NCI-H2227 treated with DMSO at 0.1 percent for 48 hours (cell line): ENCODE data around the gene CABCOCO1.
"Not testable (repeated sequence)": the region's sequence is repeated elsewhere in the genome, so short reads cannot be mapped to it uniquely, and the experiment has no call there.

Experiments used
- DNase-seq: peaks from one replicate; lab custom pipeline; 2025; lab: John Stamatoyannopoulos, UW

The CABCOCO1 gene

GRCh38 chr10:61719475-61719874 is 56.7 kb downstream of the CABCOCO1 start:
- DNase-seq: not testable (repeated sequence)

GRCh38 chr10:61719906-61720305 is 57.2 kb downstream of the CABCOCO1 start:
- DNase-seq: no peak

DNA sequence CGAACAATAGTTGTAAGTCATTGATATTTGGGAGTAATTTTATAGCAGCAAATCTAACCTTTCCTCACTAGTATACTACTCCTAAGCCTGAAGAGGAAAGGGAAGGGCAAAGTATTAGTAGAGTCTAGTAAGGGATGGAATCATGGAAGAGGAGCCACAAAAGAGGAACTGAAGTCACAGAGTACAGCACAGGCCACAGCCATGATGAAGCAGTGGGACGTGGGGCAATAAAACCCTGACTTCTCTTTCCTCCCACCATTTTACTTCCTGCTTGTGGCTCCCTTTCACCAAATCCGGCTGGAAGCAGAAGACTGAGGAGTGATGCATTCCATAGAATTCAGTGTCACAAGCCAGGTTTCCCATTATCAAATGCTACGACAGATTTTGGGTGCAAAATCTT is 58.7 kb downstream of the CABCOCO1 start:
- no peak for DNase-seq

DNA sequence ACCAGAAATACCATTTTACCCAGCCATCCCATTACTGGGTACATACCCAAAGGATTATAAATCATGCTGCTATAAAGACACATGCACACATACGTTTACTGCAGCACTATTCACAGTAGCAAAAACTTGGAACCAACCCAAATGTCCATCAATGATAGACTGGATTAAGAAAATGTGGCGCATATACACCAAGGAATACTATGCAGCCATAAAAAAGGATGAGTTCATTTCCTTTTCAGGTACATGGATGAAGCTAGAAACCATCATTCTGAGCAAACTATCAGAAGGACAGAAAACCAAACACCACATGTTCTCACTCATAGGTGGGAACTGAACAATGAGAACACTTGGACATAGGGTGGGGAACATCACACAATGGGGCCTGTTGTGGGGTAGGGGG is 62.5 kb downstream of the CABCOCO1 start:
- DNase-seq: not testable (repeated sequence)

- no peak for DNase-seq
Measured at GRCh38 chr10:61729596-61729995, 66.9 kb downstream of the CABCOCO1 start.

GRCh38 chr10:61730671-61731070 is 67.9 kb downstream of the CABCOCO1 start:
- DNase-seq: no peak

DNA sequence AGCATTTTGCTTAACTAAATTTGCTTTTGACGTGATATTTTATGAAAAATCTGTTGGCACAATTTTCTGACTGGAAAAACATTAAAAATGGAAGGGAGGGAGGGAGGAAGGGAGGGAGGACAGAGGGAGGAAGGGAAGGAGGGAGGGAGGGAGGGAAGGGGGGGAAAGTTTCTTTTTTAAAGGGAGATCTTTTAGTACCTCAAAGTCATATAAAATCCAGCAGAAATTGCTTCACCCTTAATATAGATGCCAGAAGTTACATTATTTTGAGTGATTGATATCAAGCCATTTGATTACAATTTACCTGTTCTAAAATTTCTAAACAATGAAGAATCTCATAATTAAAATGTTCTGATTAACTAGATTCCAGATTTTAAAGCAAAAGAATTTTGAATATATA is 68.9 kb downstream of the CABCOCO1 start:
- no peak for DNase-seq

- DNase-seq: no peak
Measured at GRCh38 chr10:61732629-61733278, 70.0 kb downstream of the CABCOCO1 start.

- DNase-seq: peak; percentile 36
Measured at GRCh38 chr10:61733358-61733940, 70.7 kb downstream of the CABCOCO1 start.

- DNase-seq: no peak
Measured at GRCh38 chr10:61735882-61736281, 73.2 kb downstream of the CABCOCO1 start.

DNA sequence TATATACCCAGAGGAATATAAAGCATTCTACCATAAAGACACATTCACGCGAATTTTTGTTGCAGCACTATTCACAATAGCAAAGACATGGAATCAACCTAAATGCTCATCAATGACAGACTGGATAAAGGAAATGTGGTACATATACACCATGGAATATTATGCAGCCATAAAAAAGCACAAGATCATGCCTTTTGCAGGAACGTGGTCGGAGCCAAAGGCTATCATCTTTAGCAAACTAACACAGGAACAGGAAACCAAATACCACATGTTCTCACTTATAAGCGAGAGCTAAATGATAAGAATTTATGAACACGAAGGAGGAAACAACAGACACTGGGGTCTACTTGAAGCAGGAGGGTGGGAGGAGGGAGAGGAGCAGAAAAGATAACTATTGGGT is 74.7 kb downstream of the CABCOCO1 start:
- DNase-seq: not testable (repeated sequence)

DNA sequence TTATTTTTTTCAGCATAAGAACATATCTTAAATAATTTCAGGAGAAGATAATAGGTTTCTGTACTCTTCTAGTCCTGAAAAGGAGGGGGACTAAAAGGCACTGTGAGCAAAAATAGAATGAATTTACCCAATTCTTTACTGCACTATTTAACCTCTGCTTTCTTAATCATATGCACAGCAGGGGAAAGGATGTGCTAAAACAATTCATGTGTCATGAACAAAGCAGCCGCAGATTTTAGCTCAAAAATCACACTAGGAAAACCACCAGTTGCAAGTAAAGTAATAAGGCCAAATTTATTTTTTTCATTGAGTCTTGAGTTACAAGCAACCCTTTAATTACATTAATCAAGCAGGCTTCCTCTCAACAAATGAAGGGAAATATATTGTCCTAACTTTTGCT is 80.1 kb downstream of the CABCOCO1 start:
- DNase-seq: no peak

DNA sequence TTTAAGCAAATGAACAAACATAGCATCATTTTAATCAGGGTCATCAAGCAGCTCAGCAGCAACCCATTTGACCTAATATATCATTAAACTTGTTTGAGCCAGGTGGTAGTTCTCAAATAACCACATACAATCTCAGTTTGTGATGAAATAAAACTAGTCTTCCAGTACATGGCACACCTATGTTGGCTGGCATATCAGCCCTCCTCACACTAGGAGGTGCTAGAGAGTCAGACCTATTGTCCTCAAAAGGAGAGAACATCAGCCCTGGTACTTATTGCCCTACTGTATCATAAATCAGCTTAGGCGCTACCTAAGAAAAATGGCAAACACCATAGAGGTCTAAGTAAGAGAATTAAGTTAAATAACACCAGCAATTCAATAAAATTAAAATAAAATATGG is 81.7 kb downstream of the CABCOCO1 start:
- no peak for DNase-seq

GRCh38 chr10:61746377-61746776 is 83.6 kb downstream of the CABCOCO1 start:
- no peak for DNase-seq

DNA sequence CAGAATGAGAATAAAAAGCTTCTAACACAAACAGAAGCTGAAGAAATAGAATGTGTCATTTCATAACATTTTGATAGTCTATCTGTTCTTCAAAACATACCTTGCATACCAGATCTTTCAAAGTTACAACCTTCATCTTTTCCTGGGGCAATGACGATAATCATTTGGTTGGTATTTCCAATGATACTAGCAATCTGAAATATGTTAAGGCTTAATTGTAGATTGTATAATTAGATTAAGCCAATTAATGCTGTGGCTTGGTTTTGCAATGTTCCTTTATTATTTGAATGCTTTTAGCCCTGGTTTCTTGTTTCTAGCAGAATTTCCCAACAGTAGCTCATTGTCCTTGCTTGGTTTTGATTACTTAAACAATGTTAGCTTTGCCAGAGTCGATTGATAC is 84.6 kb downstream of the CABCOCO1 start:
- no peak for DNase-seq

GRCh38 chr10:61749291-61749690 is 86.6 kb downstream of the CABCOCO1 start:
- DNase-seq: no peak

DNA sequence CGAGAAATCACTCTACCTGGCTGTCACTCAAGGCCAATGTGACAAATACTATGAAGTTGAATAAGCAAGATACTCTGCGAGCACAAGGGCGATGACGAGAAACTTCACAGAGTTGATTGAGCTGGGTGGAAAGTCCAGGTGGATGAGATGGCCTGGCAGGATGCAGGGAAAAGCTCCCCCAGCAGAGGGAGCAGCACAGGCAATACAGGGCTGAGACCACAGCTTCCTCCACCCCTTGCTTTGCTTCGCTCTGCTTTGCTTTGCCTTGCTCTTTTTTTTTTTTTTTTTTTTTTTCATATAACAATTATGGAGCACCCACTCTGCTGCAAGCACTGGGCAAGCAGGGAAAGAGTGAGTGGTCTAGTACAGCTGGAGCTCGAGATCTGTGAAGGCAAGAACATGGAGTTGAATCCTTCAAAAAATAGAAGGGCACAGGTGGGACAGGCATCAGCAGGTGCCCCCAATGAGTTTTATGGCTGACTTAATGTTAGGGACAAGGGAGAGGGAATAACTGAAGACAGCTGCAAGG is 88.3 kb downstream of the CABCOCO1 start:
- peak; percentile 19 for DNase-seq

DNA sequence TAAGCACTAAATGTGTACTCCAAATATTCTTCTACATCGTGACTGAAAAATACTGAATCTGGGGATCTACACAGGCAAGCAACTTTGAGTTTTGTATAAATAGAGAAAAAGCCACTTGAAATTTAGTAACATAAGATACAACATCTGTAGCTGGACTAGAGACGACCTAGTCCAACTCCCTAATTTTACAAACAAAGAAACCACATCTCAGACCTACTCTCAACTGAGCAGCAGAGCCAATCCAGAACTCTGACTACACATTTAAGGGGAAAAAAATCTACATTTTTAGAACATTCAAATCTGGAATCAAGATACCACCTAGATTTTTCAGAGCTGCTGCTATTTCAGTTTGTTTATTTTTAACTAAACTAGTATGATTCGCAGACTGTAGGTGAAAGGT is 88.9 kb downstream of the CABCOCO1 start:
- DNase-seq: no peak

GRCh38 chr10:61752111-61753011 is 89.6 kb downstream of the CABCOCO1 start:
- no peak for DNase-seq

DNA sequence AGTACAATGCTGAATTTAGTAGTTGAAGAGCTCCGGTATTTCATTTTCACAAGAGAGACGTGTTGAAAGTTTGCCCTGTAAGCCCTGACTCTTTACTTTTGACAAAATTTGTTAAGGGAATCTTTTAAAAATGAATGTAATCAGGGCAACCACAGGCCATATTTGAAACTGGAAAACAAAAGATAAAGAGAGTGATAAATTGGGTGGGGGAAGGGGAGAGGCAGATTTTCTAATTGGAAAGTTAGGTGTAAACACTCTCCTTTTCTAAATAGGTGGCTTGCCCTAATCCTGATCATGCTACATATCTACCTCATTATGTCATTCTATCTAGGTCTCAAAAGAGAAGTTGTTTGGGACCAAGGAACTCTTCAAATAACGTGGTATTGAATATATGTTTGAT is 90.7 kb downstream of the CABCOCO1 start:
- no peak for DNase-seq

DNA sequence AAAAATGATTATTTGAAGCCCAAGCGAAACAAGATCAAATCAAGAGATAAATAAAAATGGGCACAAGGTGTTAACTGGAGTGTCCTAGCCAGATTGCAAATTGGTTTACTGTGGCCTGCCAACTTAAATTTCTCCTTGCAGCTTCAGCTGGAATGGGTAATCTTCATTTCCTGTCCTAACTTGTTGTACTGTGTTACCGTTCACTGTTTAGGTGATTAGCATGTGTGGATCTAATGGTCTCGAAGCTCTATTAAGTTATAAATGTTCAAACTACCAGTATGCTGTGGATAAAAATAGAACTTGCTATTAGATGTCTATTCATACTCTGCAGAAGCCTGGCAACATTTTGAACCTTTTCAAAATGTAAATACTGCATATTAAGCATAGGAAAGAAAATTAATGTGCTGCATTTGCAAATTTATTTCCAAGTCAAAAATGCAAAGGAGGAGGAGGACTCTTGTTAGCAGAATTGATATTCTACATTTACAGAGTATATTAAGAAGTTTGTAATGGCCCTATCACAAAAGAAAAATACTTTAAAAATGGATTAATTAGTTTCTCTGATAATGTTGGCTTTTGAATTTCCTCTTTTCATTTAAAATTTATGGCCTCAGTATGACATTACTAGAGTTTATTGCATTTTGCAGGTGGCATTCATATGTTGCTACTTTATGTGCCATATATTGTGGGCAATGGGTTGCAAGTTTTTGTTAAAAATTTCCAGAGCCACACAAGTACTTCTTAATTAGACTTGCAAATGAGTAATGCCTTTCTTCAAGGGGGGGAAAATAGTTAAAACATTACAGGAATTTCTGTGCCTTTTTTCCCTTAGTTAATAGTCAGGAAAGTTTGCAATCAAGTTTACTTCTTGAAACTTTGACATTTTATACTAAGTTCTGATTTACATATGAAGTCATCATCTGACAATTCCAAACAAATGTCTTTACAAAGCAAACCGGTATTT is 92.1 kb downstream of the CABCOCO1 start:
- no peak for DNase-seq

- DNase-seq: no peak
Measured at GRCh38 chr10:61757001-61757400, 94.3 kb downstream of the CABCOCO1 start.
